CD14-positive monocyte (primary cell): ENCODE data around the gene TNFRSF18. TPM values are rescaled to one million over a fixed set of nuclear protein-coding genes. Genes with fewer than 3 reads are reported as not detected.
A peak's percentile ranks its signal among the peaks of the same experiment; 100 is the strongest.

Source experiments
- DNase-seq, 3 donors: peaks; one replicate each; pipeline ENCODE4 v3.0.0-alpha.2; 2011 to 2022
- H2AFZ ChIP-seq: 2 replicates; pipeline ENCODE4 v1.6.0; 2012; ENCODE audit warnings: mild to moderate bottlenecking, low read depth, low read length, inconsistent platforms; ENCODE audit not compliant: insufficient read depth, poor library complexity, severe bottlenecking
- H3K27ac ChIP-seq, 2 donors: 1 replicate in 1 of 2; 2 replicates in 1 of 2; pipeline ENCODE4 v1.5.1; 2012 to 2013; ENCODE audit warnings: low read length in 2 of 2, control low read depth in 1 of 2, inconsistent platforms in 1 of 2, low read depth in 1 of 2, mild to moderate bottlenecking in 1 of 2
- H3K27me3 ChIP-seq, 2 donors: one replicate each; pipeline versions ENCODE4 v1.6.0 to v1.6.1; 2011 to 2013; ENCODE audit warnings: low read length in 2 of 2; ENCODE audit not compliant: control insufficient read depth in 2 of 2, insufficient read depth in 2 of 2
- H3K36me3 ChIP-seq, 2 donors: replicated peaks in 1 of 2; 1 replicate in 1 of 2; 2 replicates in 1 of 2; pipeline versions ENCODE4 v1.5.1 to v1.6.1; 2012 to 2013; ENCODE audit warnings: low read length in 2 of 2, control low read depth in 1 of 2, inconsistent platforms in 1 of 2, mild to moderate bottlenecking in 1 of 2; ENCODE audit not compliant: insufficient read depth in 2 of 2, control insufficient read depth in 1 of 2
- H3K4me1 ChIP-seq, 2 donors: 1 replicate in 1 of 2; 2 replicates in 1 of 2; pipeline versions ENCODE4 v1.5.1 to v1.6.1; 2012 to 2013; ENCODE audit warnings: low read length in 2 of 2, control low read depth in 1 of 2, inconsistent platforms in 1 of 2, mild to moderate bottlenecking in 1 of 2, moderate library complexity in 1 of 2; ENCODE audit not compliant: insufficient read depth in 2 of 2, control insufficient read depth in 1 of 2
- H3K4me2 ChIP-seq: replicated peaks from 2 replicates; pipeline ENCODE3; 2012; ENCODE audit warnings: low read length, moderate library complexity, mild to moderate bottlenecking; ENCODE audit not compliant: poor library complexity, severe bottlenecking; ENCODE audit errors: extremely low read depth
- H3K4me3 ChIP-seq, 3 experiments: fragments of 200-600 bp in 1 of 3; sonication (generic) in 1 of 3; replicated peaks in 1 of 3; 1 replicate in 2 of 3; 2 replicates in 1 of 3; pipeline ENCODE4 v1.5.1; 2011 to 2013; ENCODE audit warnings: low read length in 3 of 3, mild to moderate bottlenecking in 3 of 3, control low read depth in 2 of 3, low read depth in 2 of 3, inconsistent platforms in 1 of 3, moderate library complexity in 1 of 3
- H3K79me2 ChIP-seq: 2 replicates; pipeline ENCODE4 v1.6.0; 2012; ENCODE audit warnings: mild to moderate bottlenecking, control low read depth, inconsistent platforms, low read length, moderate library complexity; ENCODE audit not compliant: insufficient read depth
- H3K9ac ChIP-seq: 2 replicates; pipeline ENCODE4 v1.6.0; 2017; ENCODE audit warnings: low read length, mild to moderate bottlenecking; ENCODE audit not compliant: insufficient read depth, poor library complexity, severe bottlenecking
- H3K9me3 ChIP-seq, 2 donors: replicated peaks in 1 of 2; 1 replicate in 1 of 2; 2 replicates in 1 of 2; pipeline versions ENCODE4 v1.5.1 to v1.6.1; 2012 to 2013; ENCODE audit warnings: low read length in 2 of 2, control low read depth in 1 of 2; ENCODE audit not compliant: control insufficient read depth in 1 of 2, insufficient read depth in 1 of 2
- H4K20me1 ChIP-seq: 2 replicates; pipeline ENCODE4 v1.6.0; 2012; ENCODE audit warnings: mild to moderate bottlenecking, low read length, control low read depth, moderate library complexity; ENCODE audit not compliant: insufficient read depth
- H3K27ac Mint-ChIP-seq, 7 donors: one replicate each; pipeline ENCODE4 v1.8.0; 2020; ENCODE audit warnings: mild to moderate bottlenecking in 7 of 7, mixed read lengths in 7 of 7, moderate library complexity in 6 of 7, inconsistent platforms in 2 of 7
- H3K27me3 Mint-ChIP-seq, 3 donors: one replicate each; pipeline ENCODE4 v1.8.0; 2021 to 2022; ENCODE audit warnings: low read depth in 3 of 3, mild to moderate bottlenecking in 3 of 3, mixed read lengths in 3 of 3, moderate library complexity in 3 of 3, inconsistent platforms in 1 of 3
- H3K36me3 Mint-ChIP-seq, 2 donors: one replicate each; pipeline ENCODE4 v1.8.0; 2020; ENCODE audit warnings: mixed read lengths in 2 of 2, inconsistent platforms in 1 of 2, mild to moderate bottlenecking in 1 of 2
- H3K4me1 Mint-ChIP-seq: one replicate; pipeline ENCODE4 v1.8.0; 2020; ENCODE audit warnings: mild to moderate bottlenecking, mixed read lengths
- H3K4me3 Mint-ChIP-seq, 2 donors: one replicate each; pipeline ENCODE4 v1.8.0; 2020; ENCODE audit warnings: mild to moderate bottlenecking in 2 of 2, mixed read lengths in 2 of 2, moderate library complexity in 1 of 2
- H3K9me3 Mint-ChIP-seq, 7 donors: one replicate each; pipeline ENCODE4 v1.8.0; 2020 to 2022; ENCODE audit warnings: mixed read lengths in 7 of 7, mild to moderate bottlenecking in 6 of 7, moderate library complexity in 6 of 7, inconsistent platforms in 2 of 7
- WGBS: methylation state at CpG from one replicate; pipeline ENCODE4 v1.1.5; 2013; ENCODE audit warnings: missing lambda C conversion rate; ENCODE audit not compliant: insufficient coverage; 5-methylcytosine and 5-hydroxymethylcytosine counted together
- intact Hi-C, 2 donors: fragments of 100-400 bp; cut with micrococcal nuclease; formaldehyde crosslinking; loops; one replicate each; pipeline versions ENCODE4 v1.15.0 to v1.15.1; 2023
- polyA plus RNA-seq, 3 donors: library from polyadenylated mRNA; depleted of rRNA in 1 of 3; unstranded in 2 of 3; stranded (reverse) in 1 of 3; fragments of 300-500 nt in 2 of 3; fragments of >200 nt in 1 of 3; fragmentation: Illumina TruSeq in 2 of 3; gene quantifications; 1 replicate in 2 of 3; 2 replicates in 1 of 3; pipeline ENCODE4 v1.2.3, GENCODE V29; 2012 to 2021
- TF ChIP-seq, protein P1 (sequence below): fragments of 200-600 bp; IDR thresholded peaks from one replicate; pipeline ENCODE4 v1.8.0; 2022; ENCODE audit warnings: antibody characterized with exemption, mild to moderate bottlenecking

The TNFRSF18 gene
- polyA plus RNA-seq, 3 donors: not detected

DNA sequence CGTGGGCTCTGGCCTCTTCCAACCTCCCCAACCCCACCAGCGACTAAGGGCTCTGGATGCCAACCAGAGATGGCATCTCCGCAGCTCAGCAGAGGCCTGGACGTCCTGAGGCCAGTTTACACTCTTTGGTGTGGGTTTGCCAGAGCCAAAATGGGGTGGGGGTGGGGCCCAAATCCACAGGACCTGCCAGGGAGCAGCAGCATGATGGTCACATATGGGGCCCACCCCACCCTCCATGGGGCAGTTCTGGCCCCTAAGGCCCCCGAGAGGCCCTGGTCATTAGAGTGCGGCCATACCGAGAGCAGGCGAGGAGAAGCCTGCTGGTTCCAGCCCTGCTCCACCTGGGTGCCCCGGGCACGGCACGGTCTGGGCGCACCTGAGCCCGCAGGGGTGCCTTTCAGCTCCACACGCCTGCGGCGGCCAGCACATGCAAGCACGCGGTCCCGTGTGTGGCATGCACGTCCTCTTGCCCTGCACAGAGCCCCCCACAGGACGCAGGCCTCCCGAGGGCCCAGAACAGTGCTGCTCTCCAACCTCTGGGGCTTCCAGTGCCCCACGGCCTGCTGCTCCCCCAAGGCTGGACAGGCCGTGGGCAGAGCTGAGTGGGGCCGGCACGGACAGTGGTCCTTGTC lies 35.3 kb upstream of the TNFRSF18 start:
- no peak overlapping the region for H3K4me3 ChIP-seq
- H2AFZ ChIP-seq: no peak overlapping the region
- peaks cover 0 to 2% (median 0%) of the 10 kb centered on the region in 7 donors for H3K9me3 Mint-ChIP-seq
- no peak overlapping the region for H3K9ac ChIP-seq
- intact Hi-C loops: no loop called here
- H3K27me3 Mint-ChIP-seq: peaks cover 4 to 49% (median 8%) of the 10 kb centered on the region in 3 donors
- no peaks in the 10 kb centered on the region for H3K9me3 ChIP-seq
- H3K27ac Mint-ChIP-seq: no peak overlapping the region
- no peak for DNase-seq
- H3K79me2 ChIP-seq: no peaks in the 10 kb centered on the region
- H3K36me3 ChIP-seq: no peaks in the 10 kb centered on the region
- peaks cover 0 to 15% of the 10 kb centered on the region in 2 donors for H3K27me3 ChIP-seq
- TF ChIP-seq, protein P1, sequence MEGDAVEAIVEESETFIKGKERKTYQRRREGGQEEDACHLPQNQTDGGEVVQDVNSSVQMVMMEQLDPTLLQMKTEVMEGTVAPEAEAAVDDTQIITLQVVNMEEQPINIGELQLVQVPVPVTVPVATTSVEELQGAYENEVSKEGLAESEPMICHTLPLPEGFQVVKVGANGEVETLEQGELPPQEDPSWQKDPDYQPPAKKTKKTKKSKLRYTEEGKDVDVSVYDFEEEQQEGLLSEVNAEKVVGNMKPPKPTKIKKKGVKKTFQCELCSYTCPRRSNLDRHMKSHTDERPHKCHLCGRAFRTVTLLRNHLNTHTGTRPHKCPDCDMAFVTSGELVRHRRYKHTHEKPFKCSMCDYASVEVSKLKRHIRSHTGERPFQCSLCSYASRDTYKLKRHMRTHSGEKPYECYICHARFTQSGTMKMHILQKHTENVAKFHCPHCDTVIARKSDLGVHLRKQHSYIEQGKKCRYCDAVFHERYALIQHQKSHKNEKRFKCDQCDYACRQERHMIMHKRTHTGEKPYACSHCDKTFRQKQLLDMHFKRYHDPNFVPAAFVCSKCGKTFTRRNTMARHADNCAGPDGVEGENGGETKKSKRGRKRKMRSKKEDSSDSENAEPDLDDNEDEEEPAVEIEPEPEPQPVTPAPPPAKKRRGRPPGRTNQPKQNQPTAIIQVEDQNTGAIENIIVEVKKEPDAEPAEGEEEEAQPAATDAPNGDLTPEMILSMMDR: no peak
- no peak overlapping the region for H3K4me2 ChIP-seq
- H3K36me3 Mint-ChIP-seq: no peaks in the 10 kb centered on the region
- no peaks in the 10 kb centered on the region for H4K20me1 ChIP-seq
- no peak overlapping the region for H3K27ac ChIP-seq
- H3K4me1 Mint-ChIP-seq: no peaks in the 10 kb centered on the region
- no peak overlapping the region for H3K4me3 Mint-ChIP-seq
- H3K4me1 ChIP-seq: no peaks in the 10 kb centered on the region
- 92% methylated on average over 23 of the region's 26 CpGs for WGBS

GRCh38 chr1:1240822-1241587 lies 34.6 kb upstream of the TNFRSF18 start:
- WGBS: 53% methylated on average over 18 of the region's 23 CpGs
- peak overlapping the region in 1 of 7 donors; percentile 45 for H3K27ac Mint-ChIP-seq
- no peak overlapping the region for H2AFZ ChIP-seq
- no peak overlapping the region for H3K4me3 Mint-ChIP-seq
- H3K27me3 ChIP-seq: peaks cover 0 to 14% of the 10 kb centered on the region in 2 donors
- H3K9ac ChIP-seq: no peak overlapping the region
- no peak overlapping the region for H3K4me2 ChIP-seq
- no peak overlapping the region for H3K4me3 ChIP-seq
- no peaks in the 10 kb centered on the region for H4K20me1 ChIP-seq
- H3K4me1 Mint-ChIP-seq: no peaks in the 10 kb centered on the region
- H3K27me3 Mint-ChIP-seq: peaks cover 4 to 47% (median 5%) of the 10 kb centered on the region in 3 donors
- no peak overlapping the region for H3K27ac ChIP-seq
- TF ChIP-seq, protein P1: no peak
- intact Hi-C loops: no loop called here
- no peaks in the 10 kb centered on the region for H3K36me3 ChIP-seq
- H3K79me2 ChIP-seq: no peaks in the 10 kb centered on the region
- H3K4me1 ChIP-seq: no peaks in the 10 kb centered on the region
- no peaks in the 10 kb centered on the region for H3K9me3 ChIP-seq
- no peak for DNase-seq
- no peaks in the 10 kb centered on the region for H3K36me3 Mint-ChIP-seq
- peaks cover 0 to 2% (median 0%) of the 10 kb centered on the region in 7 donors for H3K9me3 Mint-ChIP-seq
